ENCODE data around the gene MB.

- TF ChIP-seq CTCF (conservative IDR thresholded peaks at IDR 0.05; ENCODE audit: low read depth, low read length) (no peak), EZH2 (IDR thresholded peaks at IDR 0.05; ENCODE audit: borderline replicate concordance, low read depth, low read length, poor library complexity, severe bottlenecking) (no peak)
Measured at GRCh38 chr22:35605851-35606481, 11.2 kb downstream of the MB start.
